Uterus (tissue), 4 donors: Measurements from ENCODE around the gene PLPPR3. TPM values are rescaled to one million over a fixed set of nuclear protein-coding genes. Genes with fewer than 3 reads are reported as not detected.

ENCODE experiments used
- DNase-seq, 2 donors: peaks; one replicate each; pipeline ENCODE4 v3.0.0-alpha.2; 2019 to 2020
- H3K27ac ChIP-seq, 2 donors: fragments of 200-600 bp; sonication (generic); 1 replicate in 1 of 2; 2 replicates in 1 of 2; pipeline ENCODE4 v1.5.1; 2016 to 2018
- H3K27me3 ChIP-seq, 2 donors: fragments of 200-600 bp; sonication (generic); one replicate each; pipeline ENCODE4 v1.5.1; 2018 to 2019; ENCODE audit warnings: control low read depth in 1 of 2
- H3K36me3 ChIP-seq, 2 donors: fragments of 200-600 bp; sonication (generic); one replicate each; pipeline ENCODE4 v1.5.1; 2019; ENCODE audit warnings: control low read depth in 1 of 2
- H3K4me1 ChIP-seq, 2 donors: fragments of 200-600 bp; sonication (generic); one replicate each; pipeline ENCODE4 v1.5.1; 2018 to 2019; ENCODE audit warnings: control low read depth in 1 of 2
- H3K4me3 ChIP-seq, 2 donors: fragments of 200-600 bp; sonication (generic); 1 replicate in 1 of 2; 2 replicates in 1 of 2; pipeline ENCODE4 v1.5.1; 2018 to 2019; ENCODE audit warnings: mild to moderate bottlenecking in 1 of 2
- H3K9me3 ChIP-seq, 2 donors: fragments of 200-600 bp; sonication (generic); one replicate each; pipeline ENCODE4 v1.5.1; 2019; ENCODE audit warnings: control low read depth in 1 of 2
- POLR2A ChIP-seq, 2 donors: fragments of 450-650 bp; IDR thresholded peaks; one replicate each; pipeline ENCODE4 v1.6.1; 2016; ENCODE audit warnings: antibody characterized with exemption in 2 of 2, mild to moderate bottlenecking in 1 of 2, moderate library complexity in 1 of 2
- intact Hi-C: fragments of 100-400 bp; cut with DNase I; formaldehyde crosslinking; loops from one replicate; pipeline ENCODE4 v1.15.1; 2023; ENCODE audit warnings: low total_unique reads
- total RNA-seq, 4 donors: library from RNA; depleted of rRNA in 3 of 4; stranded (reverse); fragments of >200 nt in 3 of 4; gene quantifications; one replicate each; pipeline versions ENCODE4 v1.1.0 to v1.2.4, GENCODE V29; 2014 to 2023
- TF ChIP-seq, protein P1 (sequence below), 4 experiments: fragments of 200-600 bp in 2 of 4; fragments of 450-650 bp in 2 of 4; sonication (generic) in 2 of 4; IDR thresholded peaks; one replicate each; pipeline ENCODE4 v1.5.1; 2016 to 2019; ENCODE audit warnings: antibody characterized with exemption in 4 of 4, mild to moderate bottlenecking in 2 of 4, moderate library complexity in 1 of 4
- donor health status: DM: yes; HTN: yes; CAD: no.

The PLPPR3 gene
- total RNA-seq, 4 donors from 2014 or later: 3.4 TPM; not detected in 3

DNA sequence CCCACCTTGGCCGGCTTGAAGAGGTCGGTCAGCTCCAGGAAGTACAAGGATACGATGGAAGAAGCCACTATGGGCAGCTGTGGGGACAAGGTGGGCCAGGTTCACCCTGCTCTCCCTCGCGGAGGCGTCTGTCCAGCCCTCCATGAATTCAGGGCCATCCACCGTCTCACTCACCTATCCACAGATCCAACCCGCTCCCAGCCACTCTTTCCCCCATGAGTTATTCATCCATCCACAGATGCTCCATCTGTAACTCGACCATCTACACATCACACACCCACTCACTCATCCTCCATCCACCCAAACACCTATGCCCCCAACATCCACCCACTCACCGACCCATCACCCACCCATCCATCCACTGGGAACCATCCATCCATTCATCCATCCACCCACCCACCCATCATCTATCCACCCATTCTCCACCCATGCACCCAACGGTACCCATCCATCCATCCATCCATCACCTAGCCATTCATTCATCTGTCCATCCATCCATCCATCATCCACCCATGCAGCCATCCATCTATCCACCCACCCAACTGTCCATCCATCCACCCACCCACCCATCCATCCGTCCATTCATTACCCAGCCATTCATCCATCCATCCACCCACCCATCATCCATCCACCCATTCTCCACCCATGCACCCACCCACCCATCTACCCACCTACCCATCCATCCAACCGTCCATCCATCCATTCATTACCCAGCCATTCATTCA lies 5.8 kb downstream of the PLPPR3 start:
- no peak for DNase-seq
- TF ChIP-seq, protein P1, sequence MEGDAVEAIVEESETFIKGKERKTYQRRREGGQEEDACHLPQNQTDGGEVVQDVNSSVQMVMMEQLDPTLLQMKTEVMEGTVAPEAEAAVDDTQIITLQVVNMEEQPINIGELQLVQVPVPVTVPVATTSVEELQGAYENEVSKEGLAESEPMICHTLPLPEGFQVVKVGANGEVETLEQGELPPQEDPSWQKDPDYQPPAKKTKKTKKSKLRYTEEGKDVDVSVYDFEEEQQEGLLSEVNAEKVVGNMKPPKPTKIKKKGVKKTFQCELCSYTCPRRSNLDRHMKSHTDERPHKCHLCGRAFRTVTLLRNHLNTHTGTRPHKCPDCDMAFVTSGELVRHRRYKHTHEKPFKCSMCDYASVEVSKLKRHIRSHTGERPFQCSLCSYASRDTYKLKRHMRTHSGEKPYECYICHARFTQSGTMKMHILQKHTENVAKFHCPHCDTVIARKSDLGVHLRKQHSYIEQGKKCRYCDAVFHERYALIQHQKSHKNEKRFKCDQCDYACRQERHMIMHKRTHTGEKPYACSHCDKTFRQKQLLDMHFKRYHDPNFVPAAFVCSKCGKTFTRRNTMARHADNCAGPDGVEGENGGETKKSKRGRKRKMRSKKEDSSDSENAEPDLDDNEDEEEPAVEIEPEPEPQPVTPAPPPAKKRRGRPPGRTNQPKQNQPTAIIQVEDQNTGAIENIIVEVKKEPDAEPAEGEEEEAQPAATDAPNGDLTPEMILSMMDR (IDR thresholded peaks at IDR 0.05): no peak
- no peak for TF ChIP-seq POLR2A (IDR thresholded peaks at IDR 0.05)
- no peaks in the 10 kb centered on the region for H3K9me3 ChIP-seq
- H3K27me3 ChIP-seq: no peaks in the 10 kb centered on the region
- intact Hi-C loops: no loop called here
- H3K4me3 ChIP-seq: no peak overlapping the region
- H3K27ac ChIP-seq: no peak overlapping the region
- H3K4me1 ChIP-seq: no peaks in the 10 kb centered on the region
- no peaks in the 10 kb centered on the region for H3K36me3 ChIP-seq

DNA sequence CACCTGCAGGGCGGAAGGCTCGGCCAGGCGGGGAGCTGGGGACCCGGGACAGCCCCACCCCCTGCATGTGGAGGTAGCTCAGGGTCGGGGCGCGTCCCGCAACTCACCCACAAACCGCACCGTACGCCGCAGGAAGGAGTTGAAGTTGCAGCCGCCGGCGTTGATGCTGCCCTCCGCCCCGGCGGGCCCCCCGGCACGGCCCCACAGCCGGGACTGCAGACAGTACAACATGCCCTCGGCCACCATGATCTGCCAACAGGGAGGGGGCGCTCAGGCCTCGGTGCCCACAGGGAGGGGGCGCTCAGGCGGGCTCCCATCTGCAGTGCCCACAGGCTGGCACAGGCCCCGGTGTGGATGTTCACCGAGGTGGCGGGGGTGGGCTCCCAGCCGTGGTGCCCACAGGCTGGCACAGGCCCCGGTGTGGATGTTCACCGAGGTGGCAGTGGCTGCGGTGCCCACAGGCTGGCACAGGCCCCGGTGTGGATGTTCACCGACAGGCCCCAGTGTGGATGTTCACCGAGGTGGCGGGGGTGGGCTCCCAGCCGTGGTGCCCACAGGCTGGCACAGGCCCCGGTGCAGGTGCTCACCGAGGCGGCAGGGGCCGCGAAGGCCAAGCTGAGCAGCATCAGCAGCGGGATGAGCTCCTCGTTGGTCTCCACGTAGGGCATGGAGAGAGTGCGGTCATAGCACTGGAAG lies 6.5 kb downstream of the PLPPR3 start:
- TF ChIP-seq, protein P1 (IDR thresholded peaks at IDR 0.05): no peak
- TF ChIP-seq POLR2A (IDR thresholded peaks at IDR 0.05): no peak
- DNase-seq: no peak
- Histone ChIP-seq H3K4me1 (no peaks in the 10 kb centered on the region), H3K9me3 (no peaks in the 10 kb centered on the region), H3K27ac (no peak overlapping the region), H3K27me3 (no peaks in the 10 kb centered on the region), H3K4me3 (no peak overlapping the region), H3K36me3 (no peaks in the 10 kb centered on the region)
- intact Hi-C loops: no loop called here

DNA sequence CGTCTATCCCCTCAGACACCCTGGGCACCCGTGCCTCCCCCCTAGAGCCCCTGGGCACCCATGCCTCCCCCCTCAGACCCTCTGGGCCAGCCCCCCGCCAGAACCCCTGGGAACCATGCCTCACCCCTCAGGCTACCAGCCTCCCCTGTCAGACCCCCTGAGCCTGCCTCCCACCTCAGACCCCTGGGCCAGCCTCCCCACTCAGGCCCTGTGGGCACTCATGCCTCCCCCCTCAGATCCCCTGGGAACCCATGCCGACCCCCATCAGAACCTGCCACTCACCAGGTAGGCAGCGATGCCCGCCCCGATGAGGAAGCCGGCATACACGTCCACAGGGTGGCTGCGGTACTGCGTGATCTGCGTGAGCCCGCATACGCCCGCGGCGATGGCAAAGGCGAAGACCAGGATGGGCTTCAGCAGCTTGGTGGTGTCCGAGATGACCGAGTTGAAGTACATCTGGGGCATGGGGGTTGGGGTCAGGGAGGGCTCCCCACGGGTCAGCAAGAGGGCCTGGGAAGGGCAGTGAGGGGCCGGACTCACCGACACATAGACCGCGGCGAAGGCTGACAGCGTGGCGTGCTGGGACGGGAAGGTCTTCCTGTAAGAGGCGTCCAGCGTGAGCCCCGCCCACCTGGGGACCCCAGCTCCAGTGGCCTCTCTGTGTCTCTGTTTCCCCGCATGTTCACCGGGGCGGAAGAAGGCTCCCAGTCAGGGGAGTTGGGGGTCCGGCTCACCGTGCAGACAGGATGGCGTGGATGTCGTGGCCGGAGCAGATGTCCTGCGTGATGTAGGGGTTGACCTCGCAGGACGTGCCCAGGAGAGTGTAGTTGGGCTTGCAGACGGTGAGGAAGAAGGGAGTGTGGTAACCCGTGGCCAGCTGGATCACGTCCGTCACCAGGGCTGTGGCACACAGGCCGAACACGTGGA lies 7.3 kb downstream of the PLPPR3 start:
- no peak overlapping the region for H3K4me3 ChIP-seq
- H3K27me3 ChIP-seq: no peaks in the 10 kb centered on the region
- H3K4me1 ChIP-seq: no peaks in the 10 kb centered on the region
- no peaks in the 10 kb centered on the region for H3K9me3 ChIP-seq
- H3K36me3 ChIP-seq: no peaks in the 10 kb centered on the region
- TF ChIP-seq, protein P1 (IDR thresholded peaks at IDR 0.05): no peak
- TF ChIP-seq POLR2A (IDR thresholded peaks at IDR 0.05): no peak
- intact Hi-C loops: no loop called here
- DNase-seq: no peak
- H3K27ac ChIP-seq: no peak overlapping the region

DNA sequence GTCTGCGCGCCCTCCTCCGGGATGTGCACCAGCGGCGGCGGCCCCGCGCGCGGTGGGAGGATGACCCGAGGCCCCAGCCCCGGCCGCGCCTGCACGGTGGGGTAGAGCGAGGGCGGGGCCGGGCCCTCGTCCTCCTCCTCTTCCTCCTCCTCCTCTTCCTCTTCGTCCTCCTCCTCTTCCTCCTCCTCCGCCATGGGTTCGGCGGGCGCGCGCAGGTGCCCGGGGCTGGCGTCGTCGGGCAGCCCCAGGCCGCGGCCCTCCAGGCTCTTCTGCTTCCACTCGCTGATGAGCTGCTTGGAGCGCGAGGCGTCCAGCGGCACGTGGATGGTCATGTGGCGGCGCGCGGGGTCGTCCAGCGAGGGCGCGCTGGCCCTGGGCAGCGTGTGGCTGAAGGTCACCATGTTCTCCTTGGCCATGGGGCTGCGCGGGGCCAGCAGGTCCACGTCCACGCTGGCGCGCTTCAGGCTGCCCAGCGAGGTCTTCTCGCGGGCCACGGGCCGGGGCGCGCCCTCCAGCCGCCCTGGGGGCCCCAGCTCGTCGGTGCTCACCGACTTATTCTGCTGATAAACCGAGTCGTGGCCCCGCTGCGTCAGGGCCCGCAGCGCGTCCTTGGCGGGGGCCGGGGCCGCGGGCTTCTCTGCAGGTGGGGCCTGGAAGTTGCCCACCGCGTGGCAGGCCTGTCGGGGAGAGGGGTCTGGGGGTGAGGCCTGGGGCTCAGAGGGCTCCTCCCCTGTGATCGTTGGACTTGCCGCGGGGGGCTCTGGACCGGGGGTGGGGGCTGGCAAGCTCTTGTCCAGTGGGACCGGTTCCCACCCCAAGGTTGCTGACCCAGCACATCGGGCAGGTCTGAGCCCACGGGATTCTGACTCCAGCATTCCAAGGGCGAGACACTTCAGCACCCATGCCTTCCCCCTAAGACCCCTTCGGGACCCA lies 8.3 kb downstream of the PLPPR3 start:
- DNase-seq: no peak
- Histone ChIP-seq H3K4me1 (no peaks in the 10 kb centered on the region), H3K27ac (no peak overlapping the region), H3K4me3 (no peak overlapping the region), H3K36me3 (no peaks in the 10 kb centered on the region), H3K27me3 (no peaks in the 10 kb centered on the region), H3K9me3 (no peaks in the 10 kb centered on the region)
- intact Hi-C loops: no loop called here
- TF ChIP-seq, protein P1 (IDR thresholded peaks at IDR 0.05): no peak
- no peak for TF ChIP-seq POLR2A (IDR thresholded peaks at IDR 0.05)
